ENCODE data around the gene DCDC2B. TPM values are rescaled to one million over a fixed set of nuclear protein-coding genes. Genes with fewer than 3 reads are reported as not detected.

The DCDC2B gene
- total RNA-seq, 1 donor from 2014 or later, result not detected

DNA sequence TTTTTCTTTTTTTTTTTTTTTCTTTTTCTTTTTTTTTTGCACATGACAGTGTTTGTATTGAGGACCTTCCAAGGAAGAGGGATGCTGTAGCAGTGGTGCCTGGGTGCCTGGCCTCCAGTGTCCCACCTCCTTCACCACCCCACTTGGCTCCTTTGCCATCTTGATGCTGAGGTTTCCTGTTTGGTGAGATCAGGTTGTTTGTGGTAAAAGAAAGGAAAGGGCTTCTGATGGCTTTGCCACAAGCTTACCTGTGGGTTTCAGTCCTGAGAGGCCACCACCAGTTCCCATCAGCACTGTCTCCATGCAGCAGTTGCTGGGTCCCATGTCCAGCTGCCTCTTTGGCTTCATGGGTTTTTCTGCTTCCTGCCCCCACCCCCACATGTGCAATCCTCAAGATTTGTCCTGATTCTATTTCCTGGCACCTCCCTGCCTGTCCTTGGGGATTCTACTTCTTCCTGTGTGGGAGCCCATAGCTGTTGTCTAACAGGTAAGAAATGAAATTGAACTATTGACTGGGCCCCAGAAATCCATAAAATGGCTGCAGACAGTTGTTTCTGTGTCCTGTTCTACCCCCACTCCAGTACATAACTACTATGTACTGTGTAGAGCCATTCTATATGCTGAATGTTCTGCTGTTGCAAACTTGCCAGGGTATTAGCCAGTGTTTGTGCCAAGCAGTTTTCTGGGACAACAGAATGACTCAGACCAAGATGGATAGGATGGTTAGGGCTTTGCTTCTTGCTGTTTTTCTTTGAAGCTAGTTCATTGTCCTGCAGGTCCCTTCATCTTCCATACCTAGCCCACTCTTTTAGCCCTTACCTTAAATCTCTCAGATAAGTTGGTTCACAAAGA, 12.7 kb upstream of the DCDC2B start:
- no peak for DNase-seq (ENCODE audit: low spot score)

GRCh38 chr1:32197074-32197473, 11.8 kb upstream of the DCDC2B start:
- no peak for DNase-seq (ENCODE audit: low spot score)

DNA sequence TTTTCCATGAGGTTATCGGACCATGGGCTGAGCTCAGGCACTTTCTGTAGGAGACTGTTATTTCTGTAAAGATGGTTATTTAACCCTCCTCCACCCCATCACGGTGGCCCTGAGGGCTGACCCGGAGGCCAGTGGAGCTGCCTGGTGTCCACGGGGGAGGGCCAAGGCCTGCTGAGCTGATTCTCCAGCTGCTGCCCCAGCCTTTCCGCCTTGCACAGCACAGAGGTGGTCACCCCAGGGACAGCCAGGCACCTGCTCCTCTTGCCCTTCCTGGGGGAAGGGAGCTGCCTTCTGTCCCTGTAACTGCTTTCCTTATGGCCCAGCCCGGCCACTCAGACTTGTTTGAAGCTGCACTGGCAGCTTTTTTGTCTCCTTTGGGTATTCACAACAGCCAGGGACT, 11.1 kb upstream of the DCDC2B start:
- DNase-seq (ENCODE audit: low spot score), result no peak

- no peak for DNase-seq (ENCODE audit: low spot score)
Observed at GRCh38 chr1:32198237-32199042, 10.4 kb upstream of the DCDC2B start.

DNA sequence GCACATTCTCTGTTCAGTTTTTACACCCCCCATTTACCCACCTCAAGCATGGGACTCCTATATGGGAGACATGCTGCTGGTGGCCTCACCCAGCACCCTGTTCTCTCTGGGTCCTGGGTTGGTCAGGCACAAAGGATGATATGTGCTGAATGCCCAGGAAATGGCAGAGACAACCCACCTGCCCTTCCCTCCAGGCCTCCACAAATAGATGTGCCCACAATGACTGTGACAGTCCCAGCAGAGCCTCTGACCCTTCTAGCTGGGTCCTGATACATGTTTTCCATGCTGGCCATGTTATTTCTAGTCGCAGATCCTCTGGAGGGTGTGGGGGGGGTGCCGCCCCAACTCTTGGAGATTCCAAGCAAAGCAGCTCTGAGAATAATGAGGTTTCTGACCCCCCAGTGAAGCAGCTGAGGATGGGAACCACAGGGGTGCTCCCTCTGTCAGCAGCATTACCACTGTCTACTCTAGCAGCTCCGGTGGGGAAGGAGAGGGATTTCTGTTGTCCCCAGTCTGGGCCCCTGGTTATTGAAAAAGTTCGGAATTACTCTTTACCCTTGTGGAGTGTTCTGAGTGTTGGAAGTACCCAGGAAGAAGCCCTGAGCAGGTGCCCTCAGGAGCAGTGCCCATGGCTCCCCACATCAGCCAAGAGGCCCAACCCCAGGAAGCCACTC, 9.7 kb upstream of the DCDC2B start:
- DNase-seq (ENCODE audit: low spot score), result no peak

DNA sequence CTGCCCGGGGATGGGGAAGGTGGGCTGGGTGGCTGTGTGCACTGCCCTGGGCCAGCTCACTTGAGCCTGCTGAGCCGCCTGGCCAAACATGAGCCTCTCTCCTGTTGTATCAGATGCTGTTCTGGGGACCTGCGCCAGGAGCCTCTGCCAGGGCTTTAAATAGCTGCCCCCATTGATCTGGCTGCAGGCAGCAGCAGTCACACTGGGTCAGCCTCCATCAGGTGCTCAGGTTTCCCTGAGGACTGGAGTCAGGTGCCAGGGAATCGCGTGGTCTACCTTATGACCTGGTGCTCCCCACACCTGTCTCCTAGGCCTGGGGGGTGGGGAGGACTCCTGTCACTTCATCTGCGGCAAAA, 9.2 kb upstream of the DCDC2B start:
- peak; percentile 83 for DNase-seq (ENCODE audit: low spot score)

- peak; percentile 38 for DNase-seq (ENCODE audit: low spot score)
Observed at GRCh38 chr1:32200226-32201010, 8.5 kb upstream of the DCDC2B start, which contains the start of gene CCDC28B. TSS of gene CCDC28B (plus strand) at chr1:32200595. CDS start at chr1:32201936, 1,341 bp downstream.

GRCh38 chr1:32201011-32201855, 7.7 kb upstream of the DCDC2B start:
- peak; percentile 59 for DNase-seq (ENCODE audit: low spot score)

- DNase-seq (ENCODE audit: low spot score), result no peak
Observed at GRCh38 chr1:32204943-32205361, 3.9 kb upstream of the DCDC2B start.

GRCh38 chr1:32205401-32206370, 3.2 kb upstream of the DCDC2B start, which contains the start of gene IQCC:
TSS of gene IQCC (plus strand) at chr1:32205671. CDS start at chr1:32205682, 11 bp downstream.
- DNase-seq (ENCODE audit: low spot score), result peak; percentile 85

GRCh38 chr1:32208469-32208868, 420 bp upstream of the DCDC2B start:
- no peak for DNase-seq (ENCODE audit: low spot score)

- DNase-seq (ENCODE audit: low spot score), result peak; percentile 64
Observed at GRCh38 chr1:32215629-32216480, 7.0 kb downstream of the DCDC2B start.

DNA sequence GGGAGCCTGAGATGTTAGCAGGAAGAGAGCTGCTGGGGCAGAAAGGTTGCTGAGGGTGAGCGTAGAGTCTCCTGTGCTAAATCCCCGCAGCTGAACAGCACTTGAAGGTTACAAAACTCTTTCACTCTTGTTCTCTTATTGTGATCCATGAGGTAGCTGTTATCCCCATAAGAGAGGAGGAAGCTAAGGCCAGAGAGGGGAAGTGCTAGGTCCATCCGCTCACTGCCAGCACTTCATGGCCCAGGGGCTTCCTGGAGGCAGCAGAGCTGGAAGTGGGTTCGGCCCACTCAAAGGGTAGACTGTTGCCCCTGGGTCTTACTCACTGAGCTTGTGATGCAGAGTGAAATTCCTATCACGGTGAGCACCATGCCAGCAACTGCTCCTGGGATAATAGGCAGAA, 7.7 kb downstream of the DCDC2B start:
- no peak for DNase-seq (ENCODE audit: low spot score)

DNA sequence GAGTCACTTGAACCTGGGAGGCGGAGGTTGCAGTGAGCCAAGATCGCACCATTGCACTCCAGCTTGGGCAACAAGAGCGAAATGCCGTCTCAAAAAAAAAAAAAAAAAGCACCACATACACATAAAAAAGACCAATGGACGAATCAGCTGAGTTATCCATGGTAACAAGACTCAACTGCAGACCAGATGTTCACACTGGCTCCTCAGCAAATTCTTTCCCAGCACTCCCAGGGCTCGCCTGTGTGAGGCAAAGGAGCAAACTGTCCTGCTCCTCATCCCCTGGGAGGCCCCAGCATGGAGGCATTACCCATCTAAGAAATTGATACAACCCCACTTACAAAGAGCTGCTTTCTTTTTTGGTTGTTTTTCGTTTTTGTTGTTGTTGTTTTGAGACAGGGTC, 10.1 kb downstream of the DCDC2B start:
- DNase-seq (ENCODE audit: low spot score), result no peak

GRCh38 chr1:32220746-32221580, 12.1 kb downstream of the DCDC2B start:
- no peak for DNase-seq (ENCODE audit: low spot score)

GRCh38 chr1:32221581-32221979, 12.7 kb downstream of the DCDC2B start:
- DNase-seq (ENCODE audit: low spot score), result no peak
